K562 (cell line): ENCODE measurements around the gene ITPRIP. TPM values are rescaled to one million over a fixed set of nuclear protein-coding genes. Genes with fewer than 3 reads are reported as not detected.

Source experiments
- ATAC-seq: fragments of 200-7000 bp; cut with Tn5 transposase; 3 replicates; pipeline ENCODE4 v1.9.1; 2020; ENCODE audit warnings: moderate library complexity
- BruUV-seq: library from RNA; stranded (reverse); fragments of 400-500 nt; replicated peaks from 2 replicates; lab custom pipeline; 2021; lab: Mats Ljungman, UMichigan
- CTCF ChIA-PET: fragments of 300-600 bp; formaldehyde crosslinking; extraction: SDS; loops from one replicate; lab custom pipeline; 2021; ENCODE audit warnings: low intra/inter-chr PET ratio; lab: Yijun Ruan, JAX
- POLR2A ChIA-PET: fragments of 300-600, 350-650 bp; sonication (Branson Sonifier 250); formaldehyde crosslinking; extraction: SDS; loops from one replicate; lab custom pipeline; 2021; ENCODE audit warnings: antibody characterized with exemption, inconsistent platforms; lab: Yijun Ruan, JAX
- DNase-seq, 4 experiments: peaks; one replicate each; pipeline versions ENCODE4 v3.0.0 to v3.0.0-alpha.2; 2011 to 2018; ENCODE audit warnings: low spot score in 3 of 4, mixed read lengths in 3 of 4; ENCODE audit errors: extremely low read depth in 1 of 4
- FAIRE-seq: peaks from 2 replicates; lab custom pipeline; 2011; peaks lifted over from hg19 to GRCh38; lab: Jason Lieb, UNC
- H2AFZ ChIP-seq: 2 replicates; pipeline ENCODE4 v1.6.0; 2011; ENCODE audit warnings: low read depth, low read length, control low read depth, inconsistent platforms
- H3K27ac ChIP-seq: fragments of 200-600 bp; 3 replicates; pipeline ENCODE4 v1.8.0; 2011; ENCODE audit warnings: low read depth, mild to moderate bottlenecking, control low read depth, inconsistent platforms, low read length, moderate library complexity, mixed read lengths; ENCODE audit errors: extremely low read depth
- H3K27me3 ChIP-seq, 2 experiments: fragments of 300-600 bp in 1 of 2; 2 replicates in 1 of 2; 3 replicates in 1 of 2; pipeline versions ENCODE4 v1.6.0 to v1.8.0; 2011; ENCODE audit warnings: inconsistent platforms in 2 of 2, low read length in 2 of 2, mild to moderate bottlenecking in 1 of 2, mixed read lengths in 1 of 2, moderate library complexity in 1 of 2; ENCODE audit not compliant: control insufficient read depth in 2 of 2, insufficient read depth in 2 of 2
- H3K36me3 ChIP-seq: fragments of 300-600 bp; 3 replicates; pipeline ENCODE4 v1.8.0; 2011; ENCODE audit warnings: mild to moderate bottlenecking, low read length, inconsistent platforms; ENCODE audit not compliant: control insufficient read depth, insufficient read depth
- H3K4me1 ChIP-seq, 2 experiments: fragments of 200-600 bp in 1 of 2; replicated peaks in 1 of 2; 2 replicates in 1 of 2; 3 replicates in 1 of 2; pipeline versions ENCODE4 v1.5.1 to v1.8.0; 2011; ENCODE audit warnings: inconsistent platforms in 2 of 2, low read length in 2 of 2, mild to moderate bottlenecking in 1 of 2, mixed read lengths in 1 of 2, moderate library complexity in 1 of 2; ENCODE audit not compliant: control insufficient read depth in 2 of 2, insufficient read depth in 2 of 2
- H3K4me2 ChIP-seq: 2 replicates; pipeline ENCODE4 v1.6.1; 2011; ENCODE audit warnings: low read length, control low read depth, inconsistent platforms, mixed read lengths; ENCODE audit not compliant: insufficient read depth
- H3K4me3 ChIP-seq: fragments of 200-600 bp; sonication (generic), shearing (Covaris generic); 2 replicates; pipeline ENCODE4 v1.5.1; 2016; ENCODE audit warnings: control low read depth, inconsistent platforms
- H3K79me2 ChIP-seq: fragments of 200-600 bp; 3 replicates; pipeline ENCODE4 v1.8.0; 2011; ENCODE audit warnings: low read length, inconsistent platforms; ENCODE audit not compliant: control insufficient read depth, insufficient read depth
- H3K9ac ChIP-seq, 2 experiments: 2 replicates each; pipeline versions ENCODE4 v1.6.0 to v1.6.1; 2011; ENCODE audit warnings: low read depth in 2 of 2, low read length in 2 of 2, control low read depth in 1 of 2, inconsistent platforms in 1 of 2, mild to moderate bottlenecking in 1 of 2, mixed read lengths in 1 of 2; ENCODE audit not compliant: insufficient read depth in 1 of 2
- H3K9me1 ChIP-seq: one replicate; pipeline ENCODE4 v1.6.0; 2011; ENCODE audit warnings: inconsistent platforms, mild to moderate bottlenecking, low read length, moderate library complexity; ENCODE audit not compliant: control insufficient read depth, insufficient read depth
- H3K9me3 ChIP-seq: replicated peaks from 2 replicates; pipeline ENCODE4 v1.5.1; 2011; ENCODE audit warnings: low read depth, low read length, inconsistent platforms; ENCODE audit not compliant: control insufficient read depth, insufficient read depth
- H4K20me1 ChIP-seq: replicated peaks from 2 replicates; pipeline ENCODE4 v1.6.1; 2011; ENCODE audit warnings: low read length, inconsistent platforms, mixed read lengths; ENCODE audit not compliant: control insufficient read depth, insufficient read depth
- C11orf30 ChIP-seq: fragments of 450-650 bp; IDR thresholded peaks from 2 replicates; pipeline ENCODE4 v1.6.1; 2016; ENCODE audit warnings: low read depth, mild to moderate bottlenecking
- CBFA2T3 ChIP-seq: fragments of 450-650 bp; IDR thresholded peaks from 2 replicates; pipeline ENCODE4 v1.6.1; 2017
- PREB ChIP-seq: sonication (generic); formaldehyde crosslinking; IDR thresholded peaks from 2 replicates; pipeline ENCODE4 v1.8.1; 2023; ENCODE audit warnings: mild to moderate bottlenecking, missing genetic modification reagents
- TEAD4 ChIP-seq, 2 experiments: sonication (generic) in 1 of 2; formaldehyde crosslinking in 1 of 2; IDR thresholded peaks; 2 replicates each; pipeline versions ENCODE4 v1.6.1 to v1.8.0; 2012 to 2022; ENCODE audit warnings: borderline replicate concordance in 1 of 2, inconsistent platforms in 1 of 2, low read length in 1 of 2, mild to moderate bottlenecking in 1 of 2, missing genetic modification reagents in 1 of 2
- ZBED1 ChIP-seq: IDR thresholded peaks from 2 replicates; pipeline ENCODE4 v1.6.1; 2014
- ZKSCAN1 ChIP-seq: fragments of 150-350 bp; IDR thresholded peaks from 2 replicates; pipeline ENCODE4 v1.6.1; 2016; ENCODE audit warnings: low read depth, low read length
- WGBS: fragments of 100-300 bp; shearing (Covaris generic); methylation state at CpG from one replicate; pipeline ENCODE4 v1.1.6; 2016; ENCODE audit warnings: low coverage, mixed read lengths; ENCODE audit not compliant: insufficient coverage; ENCODE audit errors: missing lambda C conversion rate; 5-methylcytosine and 5-hydroxymethylcytosine counted together
- in situ Hi-C: fragments of 300-500 bp; cut with MboI; formaldehyde crosslinking; loops from 4 replicates; pipeline ENCODE4 v1.15.0; 2018; ENCODE audit warnings: inconsistent platforms, mixed read lengths
- intact Hi-C: fragments of 100-400 bp; cut with micrococcal nuclease; formaldehyde crosslinking; loops from 2 replicates; pipeline ENCODE4 v1.14.2; 2022
- polyA plus RNA-seq, 8 experiments: library from polyadenylated mRNA; depleted of rRNA in 4 of 8; stranded (reverse) in 5 of 8; unstranded in 3 of 8; fragments of >200 nt; fragmentation: Nextera tagmentation in 2 of 8; fragmentation: Illumina TruSeq in 1 of 8; extraction: Ambion mirVana in 2 of 8; extraction: Trizol in 1 of 8; gene quantifications; 2 replicates each; pipeline versions ENCODE4 v1.2.1 to v1.2.3, GENCODE V29; 2011 to 2014; ENCODE audit warnings: inconsistent platforms in 1 of 8, missing spikeins in 1 of 8
- total RNA-seq, 7 experiments: library from RNA; depleted of rRNA in 6 of 7; stranded (reverse); fragments of >200 nt in 6 of 7; fragmentation: Illumina TruSeq in 2 of 7; extraction: Trizol in 2 of 7; gene quantifications; 2 replicates each; pipeline versions ENCODE4 v1.2.1 to v1.2.3, GENCODE V29; 2011 to 2021; ENCODE audit warnings: low replicate concordance in 1 of 7

ITPRIP gene
- total and polyA plus RNA-seq, 9 of the 15 experiments (the other 6 are each of a cell fraction or from before 2014, with no cell fraction given) = 4.4 to 28.5 (median 10.9) TPM

GRCh38 chr10:104284846-104285245, 53.4 kb downstream of the ITPRIP start (continued):
- TF ChIP-seq PREB (CRISPR knock-in tag) (no peak), ZKSCAN1 (no peak), TEAD4 (IDR thresholded peaks at IDR 0.05; ENCODE audit: low read length) (no peak), TEAD4 (CRISPR knock-in tag; IDR thresholded peaks at IDR 0.05; ENCODE audit: borderline replicate concordance) (no peak), ZBED1 (no peak)

- Histone ChIP-seq H3K27me3 (peaks cover 3% of the 10 kb centered on the region in 2 experiments; a peak in 1 of 5 replicates), H3K4me3 (no peak overlapping the region), H3K36me3 (no peaks in the 10 kb centered on the region), H3K79me2 (no peaks in the 10 kb centered on the region), H4K20me1 (no peaks in the 10 kb centered on the region), H3K9ac (no peak overlapping the region), H2AFZ (no peak overlapping the region), H3K9me1 (no peaks in the 10 kb centered on the region), H3K9me3 (no peaks in the 10 kb centered on the region), H3K27ac (no peak overlapping the region), H3K4me2 (no peak overlapping the region), H3K4me1 (no peaks in the 10 kb centered on the region)
- WGBS = 4% methylated on average over 3 of the region's 3 CpGs
- CTCF ChIA-PET = no interaction called here
- ATAC-seq = no peak
- no TSS peak for BruUV-seq
- in situ Hi-C loops = no loop called here
- intact Hi-C loops = no loop called here
- TF ChIP-seq CBFA2T3 (peak; percentile 34; the same call in 1 of the 2 replicates), C11orf30 (no peak)
- no peak for FAIRE-seq
- POLR2A ChIA-PET = interaction anchor here (0.6 kb wide), 1 partner anchor 14 kb away, joined by 4 read pairs; no protein-coding TSS in a partner anchor
- DNase-seq = no peak
Observed at GRCh38 chr10:104281694-104282093, 56.6 kb downstream of the ITPRIP start.
